ENCODE results near the gene FOXJ3.

DNA sequence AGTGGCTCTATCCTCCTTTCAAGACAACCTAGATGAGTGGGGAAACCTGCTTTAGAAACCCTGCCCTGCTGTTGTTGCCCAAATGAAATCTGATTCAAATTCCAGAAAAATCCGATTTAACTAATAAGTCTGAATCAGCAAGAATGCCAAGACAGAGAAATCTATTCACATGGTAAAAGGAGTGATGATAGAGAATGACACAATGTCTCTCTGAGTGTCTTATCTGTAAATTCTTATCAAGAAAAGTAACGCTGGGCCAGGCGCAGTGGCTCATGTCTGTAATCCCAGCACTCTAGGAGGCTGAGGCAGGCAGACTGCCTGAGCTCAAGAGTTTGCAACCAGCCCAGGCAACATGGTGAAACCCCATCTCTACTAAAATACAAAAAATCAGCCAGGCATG lies 156.8 kb downstream of the FOXJ3 start:
- TF ChIP-seq SNAPC2 (CRISPR knock-in tag; IDR thresholded peaks at IDR 0.05) (no peak), MED8 (CRISPR knock-in tag; IDR thresholded peaks at IDR 0.05; ENCODE audit: insufficient replicate concordance) (no peak), RFX5 (IDR thresholded peaks at IDR 0.05; ENCODE audit: low read depth, low read length) (no peak), EZH2 (conservative IDR thresholded peaks at IDR 0.05; ENCODE audit: low read depth, low read length) (no peak), FOXM1 (CRISPR knock-in tag; IDR thresholded peaks at IDR 0.05) (no peak), POLR2A (IDR thresholded peaks at IDR 0.05; ENCODE audit: insufficient read depth in 1 of 2, low read depth in 2 of 2, low read length in 2 of 2) (no peak), ATM (IDR thresholded peaks at IDR 0.05; ENCODE audit: borderline replicate concordance) (no peak), GPN1 (CRISPR knock-in tag; IDR thresholded peaks at IDR 0.05; ENCODE audit: borderline replicate concordance) (no peak)
- TF ChIP-seq, protein P1, sequence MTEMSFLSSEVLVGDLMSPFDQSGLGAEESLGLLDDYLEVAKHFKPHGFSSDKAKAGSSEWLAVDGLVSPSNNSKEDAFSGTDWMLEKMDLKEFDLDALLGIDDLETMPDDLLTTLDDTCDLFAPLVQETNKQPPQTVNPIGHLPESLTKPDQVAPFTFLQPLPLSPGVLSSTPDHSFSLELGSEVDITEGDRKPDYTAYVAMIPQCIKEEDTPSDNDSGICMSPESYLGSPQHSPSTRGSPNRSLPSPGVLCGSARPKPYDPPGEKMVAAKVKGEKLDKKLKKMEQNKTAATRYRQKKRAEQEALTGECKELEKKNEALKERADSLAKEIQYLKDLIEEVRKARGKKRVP (CRISPR knock-in tag; IDR thresholded peaks at IDR 0.05): no peak
- TF ChIP-seq, protein P2, sequence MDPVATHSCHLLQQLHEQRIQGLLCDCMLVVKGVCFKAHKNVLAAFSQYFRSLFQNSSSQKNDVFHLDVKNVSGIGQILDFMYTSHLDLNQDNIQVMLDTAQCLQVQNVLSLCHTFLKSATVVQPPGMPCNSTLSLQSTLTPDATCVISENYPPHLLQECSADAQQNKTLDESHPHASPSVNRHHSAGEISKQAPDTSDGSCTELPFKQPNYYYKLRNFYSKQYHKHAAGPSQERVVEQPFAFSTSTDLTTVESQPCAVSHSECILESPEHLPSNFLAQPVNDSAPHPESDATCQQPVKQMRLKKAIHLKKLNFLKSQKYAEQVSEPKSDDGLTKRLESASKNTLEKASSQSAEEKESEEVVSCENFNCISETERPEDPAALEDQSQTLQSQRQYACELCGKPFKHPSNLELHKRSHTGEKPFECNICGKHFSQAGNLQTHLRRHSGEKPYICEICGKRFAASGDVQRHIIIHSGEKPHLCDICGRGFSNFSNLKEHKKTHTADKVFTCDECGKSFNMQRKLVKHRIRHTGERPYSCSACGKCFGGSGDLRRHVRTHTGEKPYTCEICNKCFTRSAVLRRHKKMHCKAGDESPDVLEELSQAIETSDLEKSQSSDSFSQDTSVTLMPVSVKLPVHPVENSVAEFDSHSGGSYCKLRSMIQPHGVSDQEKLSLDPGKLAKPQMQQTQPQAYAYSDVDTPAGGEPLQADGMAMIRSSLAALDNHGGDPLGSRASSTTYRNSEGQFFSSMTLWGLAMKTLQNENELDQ (CRISPR knock-in tag; IDR thresholded peaks at IDR 0.05; ENCODE audit: borderline replicate concordance): no peak
- TF ChIP-seq, protein P3, sequence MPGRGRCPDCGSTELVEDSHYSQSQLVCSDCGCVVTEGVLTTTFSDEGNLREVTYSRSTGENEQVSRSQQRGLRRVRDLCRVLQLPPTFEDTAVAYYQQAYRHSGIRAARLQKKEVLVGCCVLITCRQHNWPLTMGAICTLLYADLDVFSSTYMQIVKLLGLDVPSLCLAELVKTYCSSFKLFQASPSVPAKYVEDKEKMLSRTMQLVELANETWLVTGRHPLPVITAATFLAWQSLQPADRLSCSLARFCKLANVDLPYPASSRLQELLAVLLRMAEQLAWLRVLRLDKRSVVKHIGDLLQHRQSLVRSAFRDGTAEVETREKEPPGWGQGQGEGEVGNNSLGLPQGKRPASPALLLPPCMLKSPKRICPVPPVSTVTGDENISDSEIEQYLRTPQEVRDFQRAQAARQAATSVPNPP (CRISPR knock-in tag; IDR thresholded peaks at IDR 0.05): no peak
